SH-SY5Y (cell line): ENCODE data around the gene CXCL1.

Source experiments
- GATA2 ChIP-seq: IDR thresholded peaks from 2 replicates; pipeline ENCODE4 v1.6.1; 2011; ENCODE audit warnings: mild to moderate bottlenecking, low read depth, low read length
- GATA3 ChIP-seq: IDR thresholded peaks from 2 replicates; pipeline ENCODE4 v1.6.1; 2011; ENCODE audit warnings: low read depth, mild to moderate bottlenecking, low read length, moderate library complexity

GRCh38 chr4:73867783-73868182 lies 1.4 kb upstream of the CXCL1 start:
- TF ChIP-seq GATA2 (no peak), GATA3 (no peak)
